GM21528 (cell line): ENCODE results near the gene ZNF429.
"Not testable (repeated sequence)": the region's sequence is repeated elsewhere in the genome, so short reads cannot be mapped to it uniquely, and the experiment has no call there.

Experiments
- ATAC-seq: cut with Tn5 transposase; IDR thresholded peaks from one replicate; pipeline ENCODE4 v1.9.1; 2021; ENCODE audit warnings: mild to moderate bottlenecking, moderate library complexity; ENCODE audit not compliant: unreplicated experiment, low FRiP score

Gene ZNF429

DNA sequence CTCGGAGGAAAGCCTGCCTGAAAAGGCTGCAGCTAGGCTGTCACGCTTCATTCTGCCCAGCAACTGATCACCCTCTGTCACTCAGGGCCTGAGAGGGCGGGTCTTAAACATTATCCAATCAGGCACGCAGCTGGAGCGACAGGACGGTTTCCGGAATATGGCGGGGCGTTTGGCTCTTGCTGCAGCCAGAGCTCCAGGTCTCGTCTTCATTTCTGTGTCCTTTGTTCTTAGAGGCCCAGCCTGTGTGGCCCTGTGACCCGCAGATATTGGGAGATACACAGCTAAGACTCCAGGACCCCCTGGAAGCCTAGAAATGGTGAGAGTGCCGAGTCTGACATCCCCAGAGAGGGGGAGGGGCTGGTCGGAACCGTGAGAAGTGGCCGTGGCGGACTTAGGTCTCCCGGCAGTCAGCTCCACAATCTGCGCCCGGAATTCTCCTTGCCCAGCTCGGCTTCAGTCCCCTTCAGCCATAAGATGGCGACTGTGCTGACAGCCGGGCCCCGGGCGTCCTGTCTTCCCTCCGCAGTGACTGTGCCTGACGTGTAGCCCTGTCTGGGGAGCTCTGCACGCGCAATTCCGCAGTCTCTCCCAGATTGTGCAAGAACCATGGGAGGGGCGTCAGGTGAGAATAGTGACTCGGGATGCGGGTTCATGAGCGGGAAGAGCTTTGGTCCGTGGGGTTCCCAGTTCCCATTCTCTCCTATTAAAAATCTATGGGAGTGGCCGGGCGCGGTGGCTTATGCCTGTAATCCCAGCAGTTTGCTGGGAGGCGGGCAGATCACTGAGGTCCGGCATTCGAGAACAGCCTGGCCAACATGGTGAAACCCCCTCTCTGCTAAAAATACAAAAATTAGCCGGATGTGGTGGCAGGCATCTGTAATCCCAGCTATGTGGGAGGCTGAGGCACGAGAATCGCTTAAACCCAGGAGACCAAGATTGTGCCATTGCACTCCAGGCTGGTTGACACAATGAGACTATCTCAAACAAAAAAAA, at the start of gene ZNF429:
ZNF429 (plus strand) TSS at position 144 of the 993 bp plus-strand sequence; CDS start at position 314, 170 bp downstream.
- ATAC-seq = peak; percentile 100

DNA sequence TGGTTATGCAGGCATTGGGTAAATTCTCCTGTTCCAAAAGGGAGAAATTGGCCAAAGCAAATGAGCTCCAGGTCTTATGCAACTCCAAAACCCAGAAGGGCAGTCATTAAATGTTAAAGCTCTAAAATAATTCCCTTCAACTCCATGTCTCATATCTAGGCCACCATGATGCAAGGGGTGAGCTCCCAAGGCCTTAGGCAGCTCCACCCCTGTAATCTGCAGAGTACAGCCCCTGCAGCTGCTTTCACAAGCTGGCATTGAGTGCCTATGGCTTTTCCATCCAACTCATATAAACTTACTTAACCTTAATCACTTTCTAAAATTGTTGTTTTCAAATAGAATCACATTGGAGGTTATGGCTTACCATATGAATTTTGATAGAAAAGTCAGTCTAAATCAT, 44.7 kb upstream of the ZNF429 start:
- ATAC-seq = no peak

DNA sequence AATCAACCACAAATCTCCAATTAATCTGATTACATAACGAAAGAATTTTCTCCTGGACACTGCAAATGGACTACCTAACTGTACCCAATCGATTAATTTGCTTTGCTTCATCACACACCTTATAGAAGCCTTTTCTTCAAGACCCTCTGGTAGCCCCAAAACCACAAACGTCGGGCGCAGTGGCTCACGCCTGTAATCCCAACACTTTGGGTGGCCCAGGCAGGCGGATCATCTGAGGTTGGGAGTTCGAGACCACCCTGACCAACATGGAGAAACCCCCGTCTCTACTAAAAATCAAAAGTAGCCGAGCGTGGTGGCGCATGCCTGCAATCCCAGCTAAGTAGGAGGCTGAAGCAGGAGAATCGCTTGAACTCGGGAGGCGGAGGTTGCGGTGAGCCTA, 42.9 kb upstream of the ZNF429 start:
- ATAC-seq = no peak

DNA sequence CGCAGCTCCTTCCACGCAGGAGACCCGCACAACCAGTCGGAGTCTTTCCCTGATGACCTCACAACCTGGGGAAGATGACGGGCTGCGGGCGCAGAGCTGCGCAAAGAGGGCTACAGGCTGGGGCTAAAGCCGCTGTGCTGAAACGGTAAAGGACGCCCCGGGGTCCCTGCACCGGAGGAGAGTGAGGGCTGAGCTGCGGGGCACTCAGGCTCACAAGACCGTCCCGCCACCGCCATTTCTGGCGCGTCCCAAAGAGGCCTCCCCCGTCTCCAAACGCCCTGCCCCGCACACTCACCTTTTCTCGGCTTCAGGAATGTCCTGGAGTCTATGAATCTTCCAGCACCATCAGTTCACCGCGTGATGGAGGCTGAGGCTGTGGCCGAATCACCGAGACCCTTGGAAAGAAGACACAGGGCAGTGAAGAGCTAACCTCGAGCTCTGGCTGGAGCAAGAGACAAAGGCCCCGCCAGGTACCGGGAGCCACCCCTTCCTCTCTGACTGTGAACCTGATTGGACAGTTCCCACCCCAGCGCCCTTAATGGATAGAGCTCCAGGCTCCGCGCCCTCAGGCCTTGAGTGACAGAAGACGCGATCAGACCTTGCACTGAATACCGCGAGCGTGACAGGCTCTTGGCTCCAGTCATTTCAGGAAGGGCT, 41.8 kb upstream of the ZNF429 start:
- ATAC-seq = peak; percentile 66

DNA sequence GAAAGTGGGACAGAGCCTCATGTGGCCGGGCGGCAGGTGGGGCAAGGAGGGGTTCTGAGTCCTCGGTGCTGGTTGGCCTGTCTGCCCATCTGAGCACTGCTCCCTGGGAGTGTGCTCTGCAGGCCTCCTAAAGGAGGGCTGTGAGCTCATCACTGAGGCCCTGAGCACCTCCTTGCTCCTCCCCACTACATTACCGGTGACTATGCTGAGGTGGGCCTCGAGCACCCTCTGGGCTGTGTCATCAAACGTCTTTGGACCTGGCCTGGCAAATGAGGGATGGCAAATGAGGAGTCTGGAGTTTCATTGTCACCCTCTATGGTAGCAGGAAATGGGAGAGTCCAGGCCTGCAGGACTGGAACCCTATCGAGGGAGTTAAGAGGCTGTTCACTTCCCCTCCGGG, 38.8 kb upstream of the ZNF429 start:
- ATAC-seq = no peak

DNA sequence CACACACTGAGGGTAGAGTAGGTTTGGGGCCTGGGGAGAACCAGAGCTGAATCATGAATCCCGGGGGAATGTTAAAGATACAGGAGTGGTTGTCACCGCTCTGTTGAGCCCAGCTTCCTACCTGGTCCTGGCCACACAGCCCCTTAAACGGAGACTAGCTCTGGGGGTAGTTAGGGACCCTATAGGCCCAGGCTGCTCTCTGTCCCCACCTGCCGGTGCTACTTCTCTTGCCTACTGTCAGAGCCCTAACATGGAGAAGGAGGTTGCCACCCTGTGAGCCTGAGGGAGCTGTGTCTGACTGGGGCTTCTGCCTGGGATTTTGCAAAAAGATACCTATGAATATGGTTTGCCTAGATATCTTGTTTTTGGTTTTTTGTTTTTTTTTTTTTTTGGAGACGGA, 36.6 kb upstream of the ZNF429 start:
- ATAC-seq = no peak

DNA sequence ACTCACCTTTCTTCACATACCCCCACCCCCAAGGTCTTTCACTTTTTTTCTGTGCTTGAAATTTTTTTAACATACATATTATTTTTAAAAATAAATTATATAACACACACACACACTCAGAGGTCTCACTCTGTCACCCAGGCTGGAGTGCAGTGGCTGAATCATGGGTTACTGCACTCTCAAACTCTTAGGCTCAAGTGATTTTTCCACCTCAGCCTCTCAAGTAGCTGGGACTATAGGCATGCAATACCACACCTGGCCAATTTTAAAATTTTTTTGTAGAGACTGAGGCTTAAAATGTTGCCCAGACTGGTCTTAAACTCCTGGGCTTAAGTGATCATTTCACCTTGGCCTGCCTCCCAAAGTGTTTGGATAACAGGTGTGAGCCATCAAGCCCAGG, 32.9 kb upstream of the ZNF429 start:
- ATAC-seq = no peak

DNA sequence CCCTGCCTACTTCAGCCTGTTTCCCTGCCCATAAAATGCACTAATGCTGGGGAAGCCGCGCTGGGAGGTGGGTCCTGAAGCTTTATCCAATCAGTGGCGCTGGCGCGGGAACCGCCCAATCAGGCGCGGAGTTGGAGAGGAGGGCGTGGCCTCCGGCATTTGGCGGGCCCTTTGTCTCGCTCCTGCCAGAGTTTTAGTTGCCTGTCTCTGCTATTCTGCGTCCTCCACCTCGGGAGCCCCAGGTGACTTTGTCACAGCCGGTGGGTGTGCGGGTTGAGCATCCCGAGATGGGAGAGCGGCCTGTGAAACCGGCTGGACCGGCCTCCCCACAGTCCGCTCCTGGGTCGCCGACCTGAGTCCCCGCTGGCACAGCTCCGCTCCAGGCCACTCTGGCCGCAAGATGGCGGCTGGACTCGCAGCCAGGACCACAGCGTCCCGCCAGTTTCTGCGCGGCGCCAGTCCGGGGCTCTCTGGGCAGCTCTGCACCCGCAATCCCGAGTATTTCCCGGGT, 30.7 kb upstream of the ZNF429 start:
- peak; percentile 68 for ATAC-seq

DNA sequence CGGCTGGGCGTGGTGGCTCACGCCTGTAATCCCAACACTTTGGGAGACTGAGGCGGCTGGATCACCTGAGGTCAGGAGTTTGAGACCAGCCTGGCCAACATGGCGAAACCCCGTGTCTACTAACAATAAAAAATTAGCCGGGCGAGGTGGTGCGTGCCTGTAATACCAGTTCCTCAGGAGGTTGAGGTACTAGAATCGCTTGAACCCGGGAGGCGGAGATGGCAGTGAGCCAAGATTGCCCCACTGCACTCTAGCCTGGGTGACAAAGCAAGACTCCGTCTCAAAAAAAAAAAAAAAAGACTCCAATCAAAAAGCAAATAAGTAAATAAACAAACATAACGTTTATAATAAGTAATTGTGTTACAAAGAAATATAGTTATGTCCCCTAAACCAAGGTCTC, 23.0 kb upstream of the ZNF429 start:
- not testable (repeated sequence) for ATAC-seq

DNA sequence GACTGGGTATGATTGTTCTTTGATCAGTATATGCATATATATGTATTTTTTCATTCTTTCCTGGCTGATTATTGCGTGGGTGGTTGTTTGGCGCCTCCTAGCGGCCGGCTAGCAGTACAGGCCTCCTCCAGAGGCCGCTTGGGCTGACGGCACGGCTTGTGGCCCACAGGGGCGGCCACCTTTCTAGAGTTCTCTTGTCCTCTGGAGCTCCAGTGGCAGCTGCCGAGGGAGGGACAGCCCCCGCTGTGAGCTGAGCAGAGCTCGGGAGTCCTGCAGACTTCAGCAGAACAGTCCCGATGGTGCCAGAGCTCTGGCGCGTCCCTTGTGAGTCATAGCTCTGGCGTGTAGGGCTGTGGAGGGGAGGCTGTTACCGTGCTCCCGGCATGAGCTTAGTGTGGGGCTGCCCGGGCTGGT, 22.5 kb upstream of the ZNF429 start:
- no peak for ATAC-seq

DNA sequence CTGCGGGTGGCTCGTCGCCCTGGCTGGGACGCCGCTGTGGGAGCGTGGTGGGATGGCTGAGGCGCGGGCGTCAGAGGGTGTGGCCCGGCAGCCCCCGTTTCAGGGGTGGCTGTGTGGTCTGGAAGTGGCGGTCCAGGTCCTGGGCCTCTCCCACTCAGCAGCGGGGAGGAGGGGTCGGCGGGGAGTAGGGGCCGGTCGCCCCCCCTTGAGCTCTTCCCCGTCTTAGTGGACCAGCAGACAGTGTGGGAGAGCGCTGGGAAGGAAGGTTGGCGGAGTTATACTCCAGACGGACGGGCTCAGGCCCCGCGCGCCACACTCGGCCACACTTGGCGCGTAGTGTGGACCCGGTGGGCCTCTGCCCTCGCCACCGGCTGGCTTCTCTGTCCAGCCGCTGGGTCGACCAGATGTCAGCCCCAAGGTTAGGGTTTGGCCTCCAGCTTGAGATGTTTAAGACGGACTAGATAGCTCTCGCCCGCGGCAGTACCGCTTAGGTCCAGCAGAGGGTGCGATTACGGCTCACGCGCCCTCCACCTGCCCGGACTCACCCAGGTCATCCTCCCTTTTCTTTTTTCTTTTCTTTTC, 21.7 kb upstream of the ZNF429 start:
- ATAC-seq = no peak

DNA sequence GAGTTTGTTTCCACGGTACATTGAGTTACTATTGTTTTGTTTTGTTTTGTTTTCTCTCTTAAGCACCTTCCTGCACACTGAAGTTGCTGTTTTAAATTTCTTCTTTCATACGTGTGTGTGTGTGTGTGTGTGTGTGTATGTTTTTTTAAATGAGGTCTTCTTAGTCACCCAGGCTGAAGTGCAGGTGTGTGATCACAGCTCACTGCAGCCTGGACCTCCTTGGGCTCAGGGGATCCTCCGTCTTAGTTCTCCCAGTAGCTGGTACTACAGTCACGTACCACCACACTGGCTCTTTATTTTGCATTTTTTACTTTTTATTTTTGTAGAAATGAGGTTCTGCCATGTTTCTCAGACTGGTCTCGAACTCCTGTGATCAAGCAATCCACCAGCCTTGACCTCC, 20.8 kb upstream of the ZNF429 start:
- ATAC-seq = no peak

DNA sequence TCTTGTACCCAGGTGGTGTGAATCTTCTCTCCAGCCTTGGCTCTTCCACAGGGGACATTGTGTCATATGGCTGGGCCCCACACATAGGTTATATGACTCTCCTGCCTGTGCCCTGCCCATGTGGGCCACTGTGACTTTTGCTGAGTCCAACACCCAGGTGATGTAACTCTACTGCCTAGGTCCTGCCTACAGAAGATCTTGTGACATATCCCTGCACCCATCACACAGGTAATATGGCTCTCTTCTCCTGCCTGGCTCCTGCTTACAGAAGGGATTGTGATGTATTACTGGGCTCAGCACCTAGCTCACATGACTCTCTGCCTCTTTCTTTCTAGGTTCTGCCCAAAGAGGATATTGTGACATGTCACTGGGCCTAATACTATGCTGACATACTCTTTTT, 19.5 kb upstream of the ZNF429 start:
- ATAC-seq = no peak

DNA sequence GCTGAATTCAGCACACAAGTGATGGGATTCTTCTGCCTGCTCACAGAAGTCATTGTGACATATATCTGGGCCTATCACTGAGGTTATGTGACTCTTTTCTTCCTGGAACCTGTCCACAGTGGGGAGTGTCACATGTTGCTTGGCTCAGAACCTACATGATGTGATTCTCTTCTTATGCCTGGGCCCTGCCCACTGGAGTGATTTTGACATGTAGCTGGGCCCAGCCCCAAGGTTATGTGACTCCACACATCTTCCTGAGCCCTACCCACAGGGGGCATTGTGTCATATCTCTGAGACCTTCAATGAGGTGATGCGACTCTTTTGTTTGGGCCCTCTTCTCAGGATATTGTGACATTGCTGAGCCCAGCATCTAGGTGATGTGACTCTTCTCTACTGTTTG, 17.4 kb upstream of the ZNF429 start:
- ATAC-seq = no peak

DNA sequence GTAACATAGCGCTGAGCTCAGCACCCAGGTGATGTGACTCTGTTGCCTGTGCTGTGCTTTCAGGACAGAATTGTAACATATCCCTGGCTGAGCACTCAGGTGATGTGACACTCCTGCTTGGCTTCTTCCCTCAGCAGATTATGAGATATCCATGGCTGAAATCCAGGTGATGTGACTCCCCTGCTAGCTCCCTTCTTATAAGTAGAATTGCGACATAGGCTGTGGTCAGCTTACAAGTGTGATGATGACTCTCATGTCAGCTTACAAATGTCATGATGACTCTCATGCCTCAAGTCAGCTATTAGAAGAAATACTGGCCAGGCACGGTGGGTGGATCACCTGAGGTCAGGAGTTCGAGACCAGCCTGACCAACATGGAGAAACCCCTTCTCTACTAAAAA, 14.3 kb upstream of the ZNF429 start:
- no peak for ATAC-seq

DNA sequence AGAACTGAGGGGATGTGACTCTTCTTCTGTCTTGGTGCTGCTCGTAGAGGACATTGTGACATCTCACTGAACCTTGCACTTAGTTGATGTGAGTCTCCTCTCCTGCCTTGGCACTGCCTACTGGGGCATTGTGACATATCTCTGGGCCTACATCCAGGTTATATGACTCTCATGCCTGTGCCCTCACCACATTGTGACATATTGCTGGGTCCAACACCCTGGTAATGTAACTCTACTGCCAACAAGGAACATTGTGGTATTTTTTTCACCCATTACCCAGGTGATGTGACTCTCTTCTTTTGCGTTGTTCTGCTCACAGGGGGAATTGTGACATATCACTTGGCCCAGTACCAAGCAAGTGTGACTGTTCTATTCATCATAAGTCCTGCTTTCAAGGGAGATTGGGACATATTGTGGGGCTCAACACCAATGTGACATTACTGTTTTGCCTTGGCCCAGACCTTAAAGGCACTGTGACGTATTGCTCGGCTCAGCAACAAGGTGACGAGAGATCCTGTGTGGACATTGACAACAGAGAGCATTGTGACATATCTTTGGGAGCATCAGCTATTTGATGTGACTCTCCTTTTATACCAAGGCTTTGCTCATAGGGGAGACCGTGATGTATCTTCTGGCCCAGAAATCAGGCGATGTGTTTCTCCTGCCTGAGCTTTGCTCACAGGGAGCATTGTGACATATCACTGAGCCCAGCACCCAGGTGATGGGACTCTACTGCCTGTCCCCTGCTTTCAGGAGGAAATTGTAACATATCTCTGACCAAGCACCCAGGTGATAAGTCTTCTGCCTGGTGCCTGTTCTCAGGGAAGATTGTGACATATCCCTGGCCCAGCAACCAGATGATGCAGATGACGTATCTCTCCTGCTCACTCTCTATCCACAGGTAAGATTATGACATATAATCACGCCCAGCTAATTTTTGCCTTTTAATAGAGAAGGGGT, 12.2 kb upstream of the ZNF429 start:
- ATAC-seq = no peak

DNA sequence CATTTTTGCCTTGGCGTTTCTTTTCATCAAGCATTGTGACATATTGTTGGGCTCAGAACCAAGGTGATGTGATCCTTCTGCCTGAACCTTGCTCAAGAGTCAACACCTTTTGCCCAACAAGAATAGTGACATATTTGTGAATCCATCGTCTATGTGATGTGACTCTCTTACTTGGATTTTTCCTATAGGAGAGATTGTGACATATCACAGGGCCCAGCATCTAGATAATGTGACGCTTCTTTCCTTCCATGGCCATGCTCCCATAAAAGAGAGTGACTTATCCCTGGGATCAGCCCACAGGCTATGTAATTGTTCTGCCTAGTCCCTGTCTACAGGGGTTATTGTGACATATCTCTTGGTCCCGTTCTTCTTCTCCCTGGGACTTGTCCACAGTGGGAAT, 8.5 kb upstream of the ZNF429 start:
- ATAC-seq = no peak

DNA sequence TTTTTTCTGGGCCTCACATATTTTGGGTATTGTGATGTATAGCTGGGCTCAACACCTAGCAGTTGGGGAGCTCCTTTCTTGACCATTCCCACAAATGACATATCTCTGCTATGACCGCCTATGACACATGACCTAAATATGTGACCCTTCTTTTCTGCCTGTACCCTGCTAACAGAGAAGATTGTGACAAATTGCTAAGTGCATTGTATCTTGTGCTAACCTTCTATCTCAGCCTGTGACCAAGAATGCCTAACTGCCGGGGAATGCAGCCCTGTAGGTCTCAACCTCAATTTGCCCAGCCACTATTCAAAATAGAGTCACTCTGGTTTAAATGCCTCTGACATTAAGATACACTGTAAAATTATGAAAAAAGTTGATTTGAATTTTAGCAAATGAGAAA, 6.8 kb upstream of the ZNF429 start:
- no peak for ATAC-seq

DNA sequence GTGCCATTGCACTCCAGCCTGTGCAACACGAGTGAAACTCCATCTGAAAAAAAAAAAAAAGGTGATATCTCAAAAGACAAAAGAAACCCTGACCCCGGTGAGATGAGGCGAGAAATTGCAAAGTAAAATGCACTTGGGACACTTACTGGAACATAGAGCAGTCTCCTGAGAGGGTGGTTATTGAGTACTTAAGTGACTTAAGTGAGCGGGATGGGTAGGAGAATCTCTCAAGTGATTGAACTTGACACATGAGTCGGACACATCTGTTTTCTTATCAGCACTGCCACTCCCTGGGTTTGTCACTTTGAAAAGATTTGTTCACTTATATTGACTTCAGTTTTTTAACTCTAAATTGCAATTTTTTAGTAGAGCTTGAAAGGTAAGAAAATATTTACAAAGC, 2.8 kb downstream of the ZNF429 start:
- ATAC-seq = no peak

DNA sequence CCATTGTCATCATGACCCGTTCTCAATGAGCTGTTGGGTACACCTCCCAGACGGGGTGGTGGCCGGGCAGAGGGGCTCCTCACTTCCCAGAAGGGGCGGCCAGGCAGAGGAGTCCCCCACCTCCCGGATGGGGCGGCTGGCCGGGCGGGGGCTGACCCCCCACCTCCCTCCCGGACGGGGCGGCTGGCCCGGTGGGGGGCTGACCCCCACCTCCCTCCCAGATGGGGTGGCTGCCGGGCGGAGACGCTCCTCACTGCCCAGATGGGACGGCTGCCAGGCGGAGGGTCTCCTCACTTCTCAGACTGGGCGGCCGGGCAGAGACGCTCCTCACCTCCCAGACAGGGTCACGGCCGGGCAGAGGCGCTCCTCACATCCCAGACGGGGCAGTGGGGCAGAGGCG, 5.7 kb downstream of the ZNF429 start:
- not testable (repeated sequence) for ATAC-seq
